ENCODE measurements around the gene KRT16.
"Not testable (repeated sequence)": the region's sequence is repeated elsewhere in the genome, so short reads cannot be mapped to it uniquely, and the experiment has no call there.

DNA sequence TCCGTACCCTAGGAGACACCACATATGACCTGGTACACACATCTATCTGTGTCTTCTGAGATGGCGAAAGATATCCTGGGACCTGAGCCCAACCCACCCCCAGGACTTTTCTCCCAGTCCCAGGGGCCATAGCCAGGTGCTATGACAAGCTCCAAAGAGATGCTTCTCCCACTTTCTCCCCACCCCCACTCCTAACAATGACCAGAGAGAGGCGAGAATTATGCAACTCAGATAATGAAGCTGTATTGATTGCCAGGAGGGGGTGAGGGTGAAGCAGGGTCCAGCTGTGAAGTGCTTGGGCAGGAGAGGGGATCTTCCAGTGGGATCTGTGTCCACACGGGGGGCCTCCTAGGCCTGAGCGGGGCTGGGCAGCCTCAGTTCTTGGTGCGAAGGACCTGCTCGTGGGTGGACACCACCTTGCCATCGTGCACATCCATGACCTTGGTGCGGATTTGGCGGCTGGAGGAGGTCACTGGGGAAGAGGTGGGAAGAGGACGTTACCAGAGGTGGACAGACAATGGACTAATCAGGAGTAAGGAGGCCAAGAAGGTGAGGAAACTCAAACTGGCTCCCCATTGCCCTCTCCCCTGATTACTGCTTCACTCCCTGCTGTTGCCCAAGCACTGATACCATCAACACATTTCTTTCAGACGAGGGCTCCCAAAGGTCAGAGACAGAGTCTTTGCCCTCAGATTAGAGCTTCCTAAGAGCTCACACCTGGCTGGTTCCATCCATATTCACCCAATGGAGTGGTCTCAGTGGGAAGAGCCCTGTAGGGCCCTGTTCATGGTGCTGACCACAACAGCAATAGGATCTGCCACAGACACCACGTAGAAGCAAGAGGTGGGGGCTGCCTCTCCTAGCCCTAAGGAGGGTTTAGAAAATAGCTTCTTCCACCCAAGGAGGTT lies 30.3 kb downstream of the KRT16 start:
- TF ChIP-seq, protein P1, sequence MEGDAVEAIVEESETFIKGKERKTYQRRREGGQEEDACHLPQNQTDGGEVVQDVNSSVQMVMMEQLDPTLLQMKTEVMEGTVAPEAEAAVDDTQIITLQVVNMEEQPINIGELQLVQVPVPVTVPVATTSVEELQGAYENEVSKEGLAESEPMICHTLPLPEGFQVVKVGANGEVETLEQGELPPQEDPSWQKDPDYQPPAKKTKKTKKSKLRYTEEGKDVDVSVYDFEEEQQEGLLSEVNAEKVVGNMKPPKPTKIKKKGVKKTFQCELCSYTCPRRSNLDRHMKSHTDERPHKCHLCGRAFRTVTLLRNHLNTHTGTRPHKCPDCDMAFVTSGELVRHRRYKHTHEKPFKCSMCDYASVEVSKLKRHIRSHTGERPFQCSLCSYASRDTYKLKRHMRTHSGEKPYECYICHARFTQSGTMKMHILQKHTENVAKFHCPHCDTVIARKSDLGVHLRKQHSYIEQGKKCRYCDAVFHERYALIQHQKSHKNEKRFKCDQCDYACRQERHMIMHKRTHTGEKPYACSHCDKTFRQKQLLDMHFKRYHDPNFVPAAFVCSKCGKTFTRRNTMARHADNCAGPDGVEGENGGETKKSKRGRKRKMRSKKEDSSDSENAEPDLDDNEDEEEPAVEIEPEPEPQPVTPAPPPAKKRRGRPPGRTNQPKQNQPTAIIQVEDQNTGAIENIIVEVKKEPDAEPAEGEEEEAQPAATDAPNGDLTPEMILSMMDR (IDR thresholded peaks at IDR 0.05): not testable (repeated sequence)
- not testable (repeated sequence) for TF ChIP-seq EZH2phosphoT487 (IDR thresholded peaks at IDR 0.05)
